GDM1 (cell line): ENCODE results near the gene ARHGAP27.
"Not testable (repeated sequence)": the region's sequence is repeated elsewhere in the genome, so short reads cannot be mapped to it uniquely, and the experiment has no call there.

Experiments
- DNase-seq: peaks from one replicate; lab custom pipeline; 2025; lab: John Stamatoyannopoulos, UW

Gene ARHGAP27

GRCh38 chr17:45357364-45357997 is 75.2 kb downstream of the ARHGAP27 start:
- no peak for DNase-seq

GRCh38 chr17:45355087-45355486 is 77.6 kb downstream of the ARHGAP27 start:
- DNase-seq, result no peak

GRCh38 chr17:45353043-45353442 is 79.6 kb downstream of the ARHGAP27 start:
- no peak for DNase-seq

GRCh38 chr17:45351831-45352230 is 80.8 kb downstream of the ARHGAP27 start:
- no peak for DNase-seq

- no peak for DNase-seq
These were observed 85.2 kb downstream of the ARHGAP27 start for GRCh38 chr17:45347444-45347843.

- no peak for DNase-seq
These were observed 86.3 kb downstream of the ARHGAP27 start for GRCh38 chr17:45346216-45347015.

- peak; percentile 24 for DNase-seq
These were observed 87.0 kb downstream of the ARHGAP27 start for GRCh38 chr17:45345554-45346215.

- no peak for DNase-seq
These were observed 87.5 kb downstream of the ARHGAP27 start for GRCh38 chr17:45345246-45345553.

GRCh38 chr17:45343967-45344664 is 88.6 kb downstream of the ARHGAP27 start:
- DNase-seq, result not testable (repeated sequence)
